B cell (primary cell): ENCODE data around the gene TMEM156. TPM values are rescaled to one million over a fixed set of nuclear protein-coding genes. Genes with fewer than 3 reads are reported as not detected.

ENCODE experiments used
- ATAC-seq: fragments of 200-7000 bp; cut with Tn5 transposase; one replicate; pipeline ENCODE4 v1.10.0; 2021; ENCODE audit warnings: low read depth, mild to moderate bottlenecking, moderate number of reproducible peaks, moderate library complexity
- CTCF ChIA-PET: fragments of 350-600 bp; sonication (Branson Sonifier 250); formaldehyde crosslinking; loops from one replicate; lab custom pipeline; 2021; ENCODE audit warnings: antibody characterized with exemption, inconsistent platforms; lab: Charles Lee
- POLR2A ChIA-PET: fragments of 350-600 bp; sonication (Branson Sonifier 250); formaldehyde crosslinking; loops from one replicate; lab custom pipeline; 2021; ENCODE audit warnings: antibody characterized with exemption; lab: Charles Lee
- DNase-seq: peaks from one replicate; pipeline ENCODE4 v3.0.0; 2013
- H2AFZ ChIP-seq: 2 replicates; pipeline ENCODE4 v1.6.1; 2012; ENCODE audit warnings: mild to moderate bottlenecking, low read depth, low read length; ENCODE audit not compliant: insufficient read depth, poor library complexity, severe bottlenecking
- H3K27ac ChIP-seq, 2 donors: 1 replicate in 1 of 2; 2 replicates in 1 of 2; pipeline ENCODE4 v1.5.1; 2012 to 2013; ENCODE audit warnings: low read length in 2 of 2, mild to moderate bottlenecking in 2 of 2, moderate library complexity in 1 of 2
- H3K27me3 ChIP-seq, 4 experiments: fragments of 200-600 bp in 1 of 4; sonication (generic) in 1 of 4; replicated peaks in 1 of 4; 1 replicate in 2 of 4; 2 replicates in 2 of 4; pipeline versions ENCODE4 v1.6.1 to v1.7.0; 2013 to 2016; ENCODE audit warnings: low read length in 3 of 4, mild to moderate bottlenecking in 2 of 4, mixed read lengths in 1 of 4, moderate library complexity in 1 of 4; ENCODE audit not compliant: insufficient read depth in 4 of 4, control insufficient read depth in 3 of 4; ENCODE audit errors: control extremely low read depth in 1 of 4
- H3K36me3 ChIP-seq, 2 experiments: replicated peaks in 1 of 2; 1 replicate in 1 of 2; 2 replicates in 1 of 2; pipeline versions ENCODE4 v1.6.1 to v1.7.1; 2013; ENCODE audit warnings: low read length in 1 of 2; ENCODE audit not compliant: insufficient read depth in 2 of 2, control insufficient read depth in 1 of 2; ENCODE audit errors: control extremely low read depth in 1 of 2, extremely low read depth in 1 of 2
- H3K4me1 ChIP-seq, 2 donors: fragments of 200-600 bp in 1 of 2; sonication (generic) in 1 of 2; 1 replicate in 1 of 2; 2 replicates in 1 of 2; pipeline versions ENCODE4 v1.5.1 to v1.6.1; 2013 to 2017; ENCODE audit warnings: low read length in 2 of 2; ENCODE audit not compliant: control insufficient read depth in 2 of 2, insufficient read depth in 2 of 2
- H3K4me2 ChIP-seq: replicated peaks from 2 replicates; pipeline ENCODE3; 2012; ENCODE audit warnings: mild to moderate bottlenecking, low read depth, low read length; ENCODE audit not compliant: poor library complexity, severe bottlenecking
- H3K4me3 ChIP-seq, 5 experiments: fragments of 200-600 bp in 1 of 5; sonication (generic) in 1 of 5; 1 replicate in 3 of 5; 2 replicates in 2 of 5; pipeline versions ENCODE4 v1.5.1 to v1.7.0; 2011 to 2016; ENCODE audit warnings: low read length in 4 of 5, mild to moderate bottlenecking in 4 of 5, low read depth in 2 of 5, control low read depth in 1 of 5, moderate library complexity in 1 of 5; ENCODE audit not compliant: insufficient read depth in 1 of 5; ENCODE audit errors: control extremely low read depth in 1 of 5, extremely low read depth in 1 of 5
- H3K79me2 ChIP-seq: fragments of 200-600 bp; sonication (generic); one replicate; pipeline ENCODE4 v1.6.0; 2016; ENCODE audit warnings: low read length; ENCODE audit not compliant: control insufficient read depth, insufficient read depth
- H3K9ac ChIP-seq: fragments of 200-600 bp; sonication (generic); 2 replicates; pipeline ENCODE4 v1.6.1; 2017; ENCODE audit warnings: mild to moderate bottlenecking, low read length, moderate library complexity
- H3K9me3 ChIP-seq, 3 donors: one replicate each; pipeline versions ENCODE4 v1.6.1 to v1.7.1; 2013; ENCODE audit warnings: low read length in 2 of 3; ENCODE audit not compliant: control insufficient read depth in 2 of 3, insufficient read depth in 1 of 3; ENCODE audit errors: control extremely low read depth in 1 of 3
- H4K20me1 ChIP-seq: 2 replicates; pipeline ENCODE4 v1.6.0; 2012; ENCODE audit warnings: mild to moderate bottlenecking, low read length; ENCODE audit not compliant: insufficient read depth, control insufficient read depth, poor library complexity, severe bottlenecking
- H3K27ac Mint-ChIP-seq: one replicate; pipeline ENCODE4 v1.8.0; 2021; ENCODE audit warnings: mixed read lengths
- H3K27me3 Mint-ChIP-seq: one replicate; pipeline ENCODE4 v1.8.0; 2021; ENCODE audit warnings: mixed read lengths
- H3K4me1 Mint-ChIP-seq: one replicate; pipeline ENCODE4 v1.8.0; 2021; ENCODE audit warnings: mixed read lengths
- H3K4me3 Mint-ChIP-seq: one replicate; pipeline ENCODE4 v1.8.0; 2021; ENCODE audit warnings: mixed read lengths
- H3K9me3 Mint-ChIP-seq: one replicate; pipeline ENCODE4 v1.8.0; 2022; ENCODE audit warnings: mixed read lengths; ENCODE audit not compliant: insufficient read depth
- CTCF ChIP-seq: fragments of 200-600 bp; IDR thresholded peaks from one replicate; pipeline ENCODE4 v1.8.0; 2022; ENCODE audit warnings: antibody characterized with exemption, mild to moderate bottlenecking
- EZH2 ChIP-seq: IDR thresholded peaks from 2 replicates; pipeline ENCODE4 v1.6.1; 2012; ENCODE audit warnings: borderline replicate concordance, low read depth, mild to moderate bottlenecking, moderate library complexity, low read length; ENCODE audit not compliant: insufficient read depth, poor library complexity, severe bottlenecking
- WGBS: methylation state at CpG from one replicate; pipeline ENCODE4 v1.1.5; 2013; ENCODE audit warnings: missing lambda C conversion rate; ENCODE audit not compliant: insufficient coverage; 5-methylcytosine and 5-hydroxymethylcytosine counted together
- intact Hi-C: fragments of 100-400 bp; cut with micrococcal nuclease; formaldehyde crosslinking; loops from one replicate; pipeline ENCODE4 v1.10.0; 2022
- polyA plus RNA-seq: library from polyadenylated mRNA; depleted of rRNA; stranded (reverse); fragments of >200 nt; gene quantifications from 2 replicates; pipeline ENCODE4 v1.2.3, GENCODE V29; 2012
- total RNA-seq, 2 donors: library from RNA; stranded (reverse); fragments of 120-200 nt in 1 of 2; gene quantifications; 1 replicate in 1 of 2; 2 replicates in 1 of 2; pipeline versions ENCODE4 v1.2.3 to v1.2.4, GENCODE V29; 2013 to 2022

The TMEM156 gene
- total and polyA plus RNA-seq, 2 donors (not counting 1 experiment from before 2014, with no cell fraction given), result 58.4 to 59.9 TPM

- H3K27me3 Mint-ChIP-seq, result no peaks in the 10 kb centered on the region
- intact Hi-C loops, result loop anchor here (5.0 to 10.0 kb wide), 4 partner anchors 44 to 1256 kb away; partner anchors contain the start of gene PDS5A
- Histone ChIP-seq H3K27ac (peak overlapping the region; percentile 26 to 47), H3K9me3 (no peaks in the 10 kb centered on the region), H3K79me2 (peaks cover 80% of the 10 kb centered on the region), H4K20me1 (peaks cover 35% of the 10 kb centered on the region), H3K27me3 (no peaks in the 10 kb centered on the region), H3K4me3 (no peak overlapping the region), H3K4me1 (peaks cover 47 to 50% of the 10 kb centered on the region in 2 donors), H2AFZ (no peak overlapping the region), H3K4me2 (peak overlapping the region; percentile 50), H3K9ac (no peak overlapping the region), H3K36me3 (peaks cover 0 to 7% of the 10 kb centered on the region in 2 experiments)
- no peaks in the 10 kb centered on the region for H3K9me3 Mint-ChIP-seq
- ATAC-seq (no peak), DNase-seq (no peak)
- POLR2A ChIA-PET, result interaction anchor here (0.6 to 0.7 kb wide), 3 partner anchors 28 to 562 kb away, joined by 3 to 10 read pairs (median 10); no protein-coding TSS in a partner anchor
- peak overlapping the region; percentile 61 for H3K4me3 Mint-ChIP-seq
- no CpG with 5 or more reads among the region's 1 CpG for WGBS
- CTCF ChIA-PET, result interaction anchor here (1.1 to 6.6 kb wide), 2 partner anchors 12 to 145 kb away, joined by 4 to 55 read pairs; no protein-coding TSS in a partner anchor
- peaks cover 73% of the 10 kb centered on the region for H3K4me1 Mint-ChIP-seq
- peak overlapping the region; percentile 60 for H3K27ac Mint-ChIP-seq
- TF ChIP-seq CTCF, result no peak
- TF ChIP-seq EZH2, result no peak
Measured at GRCh38 chr4:39048311-39048710, 16.1 kb upstream of the TMEM156 start.

GRCh38 chr4:39047681-39048080 lies 15.5 kb upstream of the TMEM156 start:
- Histone ChIP-seq H3K27ac (peak overlapping the region in 1 of 2 donors; percentile 47), H3K4me3 (no peak overlapping the region), H3K9ac (no peak overlapping the region), H3K4me2 (peak overlapping the region; percentile 50), H3K27me3 (no peaks in the 10 kb centered on the region), H3K36me3 (peaks cover 0 to 7% of the 10 kb centered on the region in 2 experiments), H3K79me2 (peaks cover 74% of the 10 kb centered on the region), H3K9me3 (no peaks in the 10 kb centered on the region), H2AFZ (no peak overlapping the region), H4K20me1 (peaks cover 35% of the 10 kb centered on the region), H3K4me1 (peaks cover 52% of the 10 kb centered on the region in 2 donors)
- Mint-ChIP-seq H3K27me3 (no peaks in the 10 kb centered on the region), H3K27ac (peak overlapping the region; percentile 60), H3K9me3 (no peaks in the 10 kb centered on the region), H3K4me1 (peaks cover 71% of the 10 kb centered on the region), H3K4me3 (peak overlapping the region; percentile 61)
- no CpG with 5 or more reads among the region's 2 CpGs for whole genome bisulfite sequencing
- intact Hi-C loops, result loop anchor here (2.0 to 10.0 kb wide), 5 partner anchors 13 to 1257 kb away; partner anchors contain the start of gene PDS5A
- CTCF ChIA-PET, result interaction anchor here (1.1 to 6.6 kb wide), 2 partner anchors 12 to 144 kb away, joined by 4 to 55 read pairs; no protein-coding TSS in a partner anchor
- POLR2A ChIA-PET, result interaction anchor here (0.6 to 0.7 kb wide), 2 partner anchors 223 to 562 kb away, joined by 4 to 10 read pairs; no protein-coding TSS in a partner anchor
- no peak for TF ChIP-seq EZH2
- TF ChIP-seq CTCF, result no peak
- DNase-seq, result no peak
- no peak for ATAC-seq
